ENCODE results near the gene ARHGAP6. TPM values are rescaled to one million over a fixed set of nuclear protein-coding genes. Genes with fewer than 3 reads are reported as not detected.

Gene ARHGAP6
- total and polyA plus RNA-seq, 4 donors, result 6.0 to 18.2 (median 12.3) TPM

GRCh38 chrX:11215191-11215921 lies 450.4 kb downstream of the ARHGAP6 start:
- TF ChIP-seq CTCF (IDR thresholded peaks at IDR 0.05; ENCODE audit: control extremely low read depth, extremely low read depth), result no peak
- Histone ChIP-seq H3K27me3 (ENCODE audit: control insufficient read depth in 3 of 3, insufficient read depth in 3 of 3, low read length in 2 of 3) (peaks cover 0 to 2% (median 2%) of the 10 kb centered on the region in 3 donors), H3K36me3 (ENCODE audit: control insufficient read depth in 4 of 4, insufficient read depth in 4 of 4, low read length in 4 of 4) (no peaks in the 10 kb centered on the region), H3K9me3 (ENCODE audit: control insufficient read depth in 4 of 4, insufficient read depth in 3 of 4, low read length in 3 of 4) (no peaks in the 10 kb centered on the region), H3K4me1 (ENCODE audit: control insufficient read depth in 5 of 5, insufficient read depth in 5 of 5, low read length in 5 of 5) (no peaks in the 10 kb centered on the region), H3K9ac (ENCODE audit: insufficient read depth in 1 of 2, low read length in 2 of 2) (no peak overlapping the region), H3K27ac (ENCODE audit: low read depth in 1 of 2, low read length in 1 of 2) (no peak overlapping the region), H3K4me3 (no peak overlapping the region)
- 75 to 98% methylated on average over 17 to 33 of the region's 33 CpGs for WGBS, 2 donors
- DNase-seq, result no peak
- ATAC-seq (ENCODE audit: insufficient read depth, low FRiP score), result no peak

GRCh38 chrX:11214346-11215190 lies 451.2 kb downstream of the ARHGAP6 start:
- H3K9ac ChIP-seq (ENCODE audit: insufficient read depth in 1 of 2, low read length in 2 of 2), result no peak overlapping the region
- H3K36me3 ChIP-seq (ENCODE audit: control insufficient read depth in 4 of 4, insufficient read depth in 4 of 4, low read length in 4 of 4), result no peaks in the 10 kb centered on the region
- no peak for DNase-seq
- 82 to 91% methylated on average over 12 to 18 of the region's 18 CpGs for WGBS, 2 donors
- H3K4me1 ChIP-seq (ENCODE audit: control insufficient read depth in 5 of 5, insufficient read depth in 5 of 5, low read length in 5 of 5), result no peaks in the 10 kb centered on the region
- ATAC-seq (ENCODE audit: insufficient read depth, low FRiP score), result no peak
- H3K9me3 ChIP-seq (ENCODE audit: control insufficient read depth in 4 of 4, insufficient read depth in 3 of 4, low read length in 3 of 4), result no peaks in the 10 kb centered on the region
- H3K27ac ChIP-seq (ENCODE audit: low read depth in 1 of 2, low read length in 1 of 2), result no peak overlapping the region
- TF ChIP-seq CTCF (IDR thresholded peaks at IDR 0.05; ENCODE audit: control extremely low read depth, extremely low read depth), result no peak
- H3K4me3 ChIP-seq, result no peak overlapping the region
- peaks cover 0 to 7% (median 2%) of the 10 kb centered on the region in 3 donors for H3K27me3 ChIP-seq (ENCODE audit: control insufficient read depth in 3 of 3, insufficient read depth in 3 of 3, low read length in 2 of 3)

GRCh38 chrX:11212741-11213140 lies 453.0 kb downstream of the ARHGAP6 start:
- TF ChIP-seq CTCF (IDR thresholded peaks at IDR 0.05; ENCODE audit: control extremely low read depth, extremely low read depth), result no peak
- H3K9ac ChIP-seq (ENCODE audit: insufficient read depth in 1 of 2, low read length in 2 of 2), result no peak overlapping the region
- no peak overlapping the region for H3K4me3 ChIP-seq
- DNase-seq (no peak), ATAC-seq (ENCODE audit: insufficient read depth, low FRiP score) (no peak)
- peaks cover 0 to 7% (median 2%) of the 10 kb centered on the region in 3 donors for H3K27me3 ChIP-seq (ENCODE audit: control insufficient read depth in 3 of 3, insufficient read depth in 3 of 3, low read length in 2 of 3)
- no peaks in the 10 kb centered on the region for H3K36me3 ChIP-seq (ENCODE audit: control insufficient read depth in 4 of 4, insufficient read depth in 4 of 4, low read length in 4 of 4)
- no peak overlapping the region for H3K27ac ChIP-seq (ENCODE audit: low read depth in 1 of 2, low read length in 1 of 2)
- H3K9me3 ChIP-seq (ENCODE audit: control insufficient read depth in 4 of 4, insufficient read depth in 3 of 4, low read length in 3 of 4), result no peaks in the 10 kb centered on the region
- WGBS, 2 donors, result 82 to 98% methylated on average over 11 of the region's 11 CpGs
- H3K4me1 ChIP-seq (ENCODE audit: control insufficient read depth in 5 of 5, insufficient read depth in 5 of 5, low read length in 5 of 5), result peaks cover 0 to 6% (median 0%) of the 10 kb centered on the region in 5 donors

Measured in lung (tissue), 12 donors.